Measurements from ENCODE around the gene AUNIP.

AUNIP gene

GRCh38 chr1:25807480-25808390 is 51.5 kb downstream of the AUNIP start:
- no peak for DNase-seq

GRCh38 chr1:25806418-25806817 is 52.8 kb downstream of the AUNIP start:
- DNase-seq: no peak

DNA sequence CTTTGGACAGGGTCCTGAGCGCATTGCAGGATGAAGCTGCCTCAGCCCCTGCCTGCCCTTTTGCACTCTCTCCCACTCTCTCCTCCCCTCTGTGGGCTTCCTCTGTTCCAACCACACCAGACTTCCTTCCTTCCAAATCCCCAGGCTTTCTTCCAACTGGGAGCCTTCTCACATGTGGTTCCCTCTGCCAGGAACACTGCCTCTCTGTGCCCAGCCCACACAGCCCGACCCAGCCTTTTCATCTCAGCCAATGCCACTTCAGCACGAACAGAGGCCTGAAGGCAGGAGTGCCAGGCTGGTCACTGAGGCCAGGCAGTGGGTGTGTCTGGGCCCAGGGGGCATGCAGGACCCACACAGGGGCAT is 53.4 kb downstream of the AUNIP start:
- DNase-seq: no peak

- DNase-seq: no peak
These were observed 54.0 kb downstream of the AUNIP start for GRCh38 chr1:25804964-25805862.

- no peak for DNase-seq
These were observed 54.9 kb downstream of the AUNIP start for GRCh38 chr1:25804244-25804963.

GRCh38 chr1:25803368-25803767 is 55.9 kb downstream of the AUNIP start:
- DNase-seq: no peak

DNA sequence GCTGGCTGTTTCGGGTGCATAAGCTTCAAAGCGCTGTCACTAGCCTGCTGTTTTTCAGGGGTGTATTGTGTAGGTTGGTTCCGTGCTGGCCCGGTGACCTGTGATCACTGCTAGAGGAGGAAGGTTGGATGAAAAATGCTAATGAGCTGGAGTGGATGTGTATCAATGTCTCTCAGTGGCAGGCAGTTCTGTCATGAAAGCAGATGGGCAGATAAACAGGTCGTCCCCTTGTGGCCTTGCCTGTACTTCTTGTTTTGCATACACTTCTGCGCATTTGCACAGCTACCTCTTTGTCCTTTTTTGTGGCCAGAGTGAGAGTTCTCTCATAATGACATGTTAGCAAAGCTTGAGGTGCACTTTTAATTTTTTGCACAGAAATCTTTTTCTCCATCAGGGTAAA is 56.3 kb downstream of the AUNIP start:
- no peak for DNase-seq

- DNase-seq: no peak
These were observed 58.4 kb downstream of the AUNIP start for GRCh38 chr1:25800703-25801377.

GRCh38 chr1:25799935-25800702 is 59.1 kb downstream of the AUNIP start, which contains the start of gene SELENON:
Gene SELENON, plus strand, starts transcription at chr1:25800193. Its CDS starts 38 bp downstream, at chr1:25800231.
- DNase-seq: peak; percentile 30

GRCh38 chr1:25799352-25799934 is 59.8 kb downstream of the AUNIP start:
- no peak for DNase-seq

DNA sequence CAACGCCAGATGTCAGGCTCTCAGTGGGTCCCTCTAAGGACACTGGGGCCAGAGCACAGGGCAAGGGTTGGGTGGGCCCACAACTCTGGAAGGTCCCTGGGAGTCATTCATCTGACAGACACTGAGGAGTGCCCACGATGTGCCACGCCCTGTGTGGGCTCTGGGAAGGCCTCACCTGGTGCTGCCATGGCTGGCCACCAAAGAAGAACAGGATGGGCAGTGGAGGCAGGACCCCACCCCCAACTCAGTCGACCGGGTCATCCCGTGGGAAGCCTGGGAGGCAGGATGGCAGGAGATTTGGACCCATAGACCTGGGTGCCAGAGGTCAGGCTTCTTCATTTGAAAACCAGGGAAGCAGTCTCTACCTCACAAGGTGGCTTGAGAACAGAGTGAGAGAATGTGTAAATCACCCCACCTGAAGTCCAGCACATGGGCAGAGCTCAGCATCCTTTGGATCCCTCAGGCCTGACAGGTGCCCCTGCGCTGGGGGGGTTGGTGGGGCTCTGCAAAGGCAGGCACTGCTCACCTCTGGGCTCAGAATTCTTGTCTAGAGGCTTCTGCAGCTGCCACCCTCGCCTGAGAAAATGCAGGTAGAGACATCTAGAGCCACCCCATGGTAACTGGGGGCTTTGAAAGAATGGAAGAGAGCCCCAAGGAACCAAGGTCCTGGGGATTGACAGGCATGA is 60.4 kb downstream of the AUNIP start:
- DNase-seq: no peak

DNA sequence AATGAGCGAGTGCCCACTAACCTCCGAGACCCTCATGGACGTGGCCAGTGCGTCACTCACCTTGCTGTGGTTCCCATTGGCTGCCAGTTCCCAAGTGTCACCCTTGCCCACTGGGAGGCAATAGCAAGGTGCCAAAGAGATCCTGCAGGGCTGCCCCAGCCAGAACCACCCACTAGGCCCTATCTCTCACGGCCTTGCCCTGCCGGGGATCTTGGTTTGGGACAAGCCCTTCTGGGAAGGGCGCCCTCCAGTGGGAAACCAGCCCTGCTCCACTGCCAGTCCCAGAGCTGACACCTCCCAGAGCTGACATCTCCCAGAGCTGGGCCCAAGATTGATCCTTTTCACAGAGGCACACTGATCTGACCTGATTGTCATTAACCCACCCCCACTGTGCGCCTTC is 61.3 kb downstream of the AUNIP start:
- no peak for DNase-seq

DNA sequence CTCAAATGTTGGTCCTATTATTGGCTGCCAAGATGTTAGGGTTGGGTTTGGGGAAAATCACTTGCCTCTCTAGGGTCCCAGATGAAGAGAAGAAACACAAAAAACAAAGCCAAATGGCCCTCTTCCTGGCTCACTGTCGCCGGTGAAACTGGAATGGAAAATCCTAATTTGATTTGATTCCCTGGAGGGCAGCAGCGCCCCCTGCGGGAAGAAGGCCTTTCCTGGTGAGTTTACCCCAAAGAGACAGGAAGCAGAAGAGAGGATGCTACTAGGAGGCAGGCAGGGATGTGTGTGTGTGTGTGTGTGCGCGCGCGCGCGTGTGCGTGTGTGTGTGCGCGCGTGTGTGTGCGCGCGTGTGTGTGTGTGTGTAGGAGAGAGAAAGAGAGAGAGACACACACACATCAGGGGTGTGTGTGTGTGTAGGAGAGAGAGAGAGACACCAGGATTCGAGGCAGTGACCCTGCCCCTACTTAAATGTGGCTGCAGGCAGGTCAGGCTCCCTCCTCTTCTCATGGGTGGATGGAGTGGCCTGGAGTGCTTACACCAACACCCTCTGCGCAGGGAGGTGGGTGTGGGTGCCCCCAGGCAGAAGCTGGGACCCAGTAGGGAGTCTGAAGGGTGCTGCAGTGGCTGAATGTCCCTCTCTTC is 62.3 kb downstream of the AUNIP start:
- peak; percentile 76 for DNase-seq

DNA sequence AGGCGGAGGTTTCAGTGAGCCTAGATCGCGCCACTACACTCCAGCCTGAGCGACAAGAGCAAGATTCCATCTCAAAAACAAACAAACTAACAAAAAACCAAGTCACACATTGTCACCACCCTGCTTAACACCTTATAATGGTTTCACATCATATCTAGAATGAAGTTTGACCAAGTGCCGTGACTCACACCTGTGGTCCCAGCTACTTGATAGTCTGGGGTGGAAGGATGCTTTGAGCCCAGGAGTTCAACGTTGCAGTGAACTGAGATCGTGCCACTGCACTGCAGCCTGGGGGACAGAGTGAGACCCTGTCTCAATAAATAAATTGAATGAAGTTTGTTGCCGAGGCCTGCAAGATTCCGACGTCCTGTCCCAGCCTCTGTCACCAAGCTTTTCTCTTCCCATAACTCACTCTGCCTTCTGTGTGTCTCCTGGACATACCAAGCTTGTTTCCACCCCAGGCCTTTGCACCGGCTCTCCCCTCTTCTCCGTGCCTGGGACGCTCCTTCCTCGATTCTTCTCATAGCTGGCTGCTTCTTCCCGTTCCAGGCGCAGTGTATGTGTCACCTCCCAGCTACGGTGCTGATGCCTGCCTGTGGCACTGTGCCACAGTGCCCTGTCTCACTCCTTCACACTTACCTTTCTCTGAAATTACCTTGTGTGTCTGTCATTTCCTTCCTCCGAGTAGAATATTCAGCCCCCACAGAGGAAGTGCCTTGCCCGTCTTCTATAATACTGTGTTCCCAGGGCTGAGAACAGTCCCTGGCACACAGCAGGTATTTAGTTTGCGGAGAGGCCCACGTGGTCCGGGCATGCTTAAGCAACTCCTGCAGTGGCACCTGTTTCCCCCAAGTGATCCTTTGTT is 63.1 kb downstream of the AUNIP start:
- DNase-seq: no peak

GRCh38 chr1:25795211-25795610 is 64.0 kb downstream of the AUNIP start:
- no peak for DNase-seq

DNA sequence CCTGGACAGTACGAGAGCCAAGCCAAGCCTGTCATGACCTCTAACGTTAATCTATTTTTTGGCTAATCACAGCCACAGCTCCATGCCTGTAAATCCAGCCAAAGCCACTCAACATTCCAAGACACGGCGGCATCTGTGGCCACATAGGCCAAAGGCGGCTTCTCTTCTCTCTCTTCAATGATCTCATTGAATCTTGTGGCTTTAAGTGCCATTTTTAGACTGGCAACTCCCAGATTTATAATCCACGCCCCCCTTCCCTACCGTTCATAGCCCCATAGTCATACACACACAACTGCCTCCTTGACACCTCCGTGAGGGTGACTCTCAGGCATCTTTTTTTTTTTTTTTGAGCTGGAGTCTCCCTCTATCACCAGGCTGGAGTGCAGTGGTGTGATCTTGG is 64.9 kb downstream of the AUNIP start:
- no peak for DNase-seq

- DNase-seq: no peak
These were observed 65.6 kb downstream of the AUNIP start for GRCh38 chr1:25793585-25794170.

GRCh38 chr1:25792115-25792514 is 67.1 kb downstream of the AUNIP start:
- no peak for DNase-seq

GRCh38 chr1:25790472-25790871 is 68.8 kb downstream of the AUNIP start:
- no peak for DNase-seq

All from stimulated activated naive CD4-positive, alpha-beta T cell treated with Interleukin-2 at 50 U/mL for 16 hours (primary cell).